H9 (cell line): ENCODE data around the gene NCCRP1. TPM values are rescaled to one million over a fixed set of nuclear protein-coding genes. Genes with fewer than 3 reads are reported as not detected.

Source experiments
- DNase-seq: peaks from one replicate; pipeline ENCODE4 v3.0.0-alpha.2; 2017
- H2AFZ ChIP-seq: one replicate; pipeline ENCODE4 v1.6.1; 2013; ENCODE audit warnings: mild to moderate bottlenecking, low read length, control low read depth, moderate library complexity
- H2AK5ac ChIP-seq: 2 replicates; pipeline ENCODE4 v1.6.1; 2013; ENCODE audit warnings: low read length, control low read depth, mixed read lengths; ENCODE audit not compliant: insufficient read length
- H2BK120ac ChIP-seq: one replicate; pipeline ENCODE4 v1.6.1; 2013; ENCODE audit warnings: low read depth, mild to moderate bottlenecking, low read length, control low read depth, inconsistent platforms; ENCODE audit not compliant: poor library complexity, severe bottlenecking
- H2BK12ac ChIP-seq: 2 replicates; pipeline ENCODE4 v1.6.1; 2013; ENCODE audit warnings: low read length, control low read depth, mixed read lengths, low read depth; ENCODE audit not compliant: insufficient read length
- H2BK15ac ChIP-seq: 2 replicates; pipeline ENCODE4 v1.6.1; 2013; ENCODE audit warnings: low read depth, low read length, control low read depth
- H2BK20ac ChIP-seq: one replicate; pipeline ENCODE4 v1.6.1; 2013; ENCODE audit warnings: low read depth, mild to moderate bottlenecking, low read length, control low read depth, inconsistent platforms; ENCODE audit not compliant: poor library complexity, severe bottlenecking
- H2BK5ac ChIP-seq: 2 replicates; pipeline ENCODE4 v1.6.1; 2013; ENCODE audit warnings: low read length, control low read depth, mixed read lengths; ENCODE audit not compliant: insufficient read length
- H3K14ac ChIP-seq: 2 replicates; pipeline ENCODE4 v1.6.1; 2013; ENCODE audit warnings: low read length, control low read depth; ENCODE audit not compliant: insufficient read depth
- H3K18ac ChIP-seq: 2 replicates; pipeline ENCODE4 v1.6.1; 2013; ENCODE audit warnings: low read depth, mild to moderate bottlenecking, mixed read lengths, low read length, control low read depth; ENCODE audit not compliant: insufficient read length
- H3K23ac ChIP-seq: 2 replicates; pipeline ENCODE4 v1.6.1; 2013; ENCODE audit warnings: low read length, control low read depth, mixed read lengths, low read depth; ENCODE audit not compliant: insufficient read length
- H3K23me2 ChIP-seq: 2 replicates; pipeline ENCODE4 v1.6.1; 2013; ENCODE audit warnings: low read depth, mild to moderate bottlenecking, mixed read lengths, low read length, control low read depth; ENCODE audit not compliant: insufficient read length, poor library complexity, severe bottlenecking
- H3K27ac ChIP-seq: 2 replicates; pipeline ENCODE4 v1.5.1; 2013; ENCODE audit warnings: low read length, control low read depth, mixed read lengths, low read depth; ENCODE audit not compliant: insufficient read length
- H3K27me3 ChIP-seq: 2 replicates; pipeline ENCODE4 v1.6.1; 2013; ENCODE audit warnings: low read length, control low read depth, inconsistent platforms; ENCODE audit not compliant: insufficient read depth
- H3K4ac ChIP-seq: 2 replicates; pipeline ENCODE4 v1.6.1; 2013; ENCODE audit warnings: low read depth, mild to moderate bottlenecking, control low read depth, inconsistent platforms, low read length, moderate library complexity
- H3K4me1 ChIP-seq: 2 replicates; pipeline ENCODE4 v1.6.1; 2013; ENCODE audit warnings: low read length, control low read depth, inconsistent platforms; ENCODE audit not compliant: insufficient read depth
- H3K4me2 ChIP-seq: 2 replicates; pipeline ENCODE4 v1.6.1; 2013; ENCODE audit warnings: low read length, control low read depth, mixed read lengths; ENCODE audit not compliant: insufficient read length, insufficient read depth
- H3K56ac ChIP-seq: 2 replicates; pipeline ENCODE4 v1.6.1; 2013; ENCODE audit warnings: low read depth, mild to moderate bottlenecking, mixed read lengths, low read length, control low read depth; ENCODE audit not compliant: insufficient read length
- H3K79me1 ChIP-seq: 2 replicates; pipeline ENCODE4 v1.6.1; 2013; ENCODE audit warnings: low read depth, mild to moderate bottlenecking, moderate library complexity, low read length, control low read depth, inconsistent platforms; ENCODE audit not compliant: insufficient read depth, poor library complexity, severe bottlenecking
- H3K79me2 ChIP-seq: 2 replicates; pipeline ENCODE4 v1.6.1; 2013; ENCODE audit warnings: low read length, control low read depth, inconsistent platforms; ENCODE audit not compliant: insufficient read depth
- H3K9ac ChIP-seq: 2 replicates; pipeline ENCODE4 v1.6.1; 2013; ENCODE audit warnings: low read length, control low read depth, mixed read lengths; ENCODE audit not compliant: insufficient read length; ENCODE audit errors: extremely low read depth
- H3K9me3 ChIP-seq: one replicate; pipeline ENCODE4 v1.6.1; 2013; ENCODE audit warnings: low read depth, low read length, inconsistent platforms; ENCODE audit not compliant: control insufficient read depth
- H3T11ph ChIP-seq: one replicate; pipeline ENCODE4 v1.6.1; 2013; ENCODE audit warnings: mild to moderate bottlenecking, low read length, control low read depth, inconsistent platforms
- H4K20me1 ChIP-seq: one replicate; pipeline ENCODE4 v1.6.1; 2013; ENCODE audit not compliant: control insufficient read depth, insufficient read length, insufficient read depth
- H4K5ac ChIP-seq: 2 replicates; pipeline ENCODE4 v1.6.1; 2013; ENCODE audit warnings: low read depth, mild to moderate bottlenecking, mixed read lengths, low read length, control low read depth; ENCODE audit not compliant: insufficient read length
- H4K8ac ChIP-seq: replicated peaks from 2 replicates; pipeline ENCODE4 v1.6.1; 2013; ENCODE audit warnings: low read length, control low read depth, mixed read lengths, low read depth; ENCODE audit not compliant: insufficient read length
- H4K91ac ChIP-seq: 2 replicates; pipeline ENCODE4 v1.6.1; 2013; ENCODE audit warnings: low read depth, mild to moderate bottlenecking, moderate library complexity, mixed read lengths, low read length, control low read depth; ENCODE audit not compliant: insufficient read length
- H3K27ac Mint-ChIP-seq, 3 experiments: 2 replicates in 2 of 3; 3 replicates in 1 of 3; pipeline ENCODE4 v1.8.0; 2020 to 2021; ENCODE audit warnings: mixed read lengths in 3 of 3, mild to moderate bottlenecking in 1 of 3, moderate library complexity in 1 of 3
- H3K27me3 Mint-ChIP-seq: 2 replicates; pipeline ENCODE4 v1.8.0; 2021; ENCODE audit warnings: low read depth, mild to moderate bottlenecking, moderate library complexity, mixed read lengths
- H3K36me3 Mint-ChIP-seq, 3 experiments: 2 replicates in 2 of 3; 3 replicates in 1 of 3; pipeline ENCODE4 v1.8.0; 2020 to 2021; ENCODE audit warnings: low read depth in 3 of 3, mixed read lengths in 3 of 3; ENCODE audit not compliant: insufficient read depth in 1 of 3
- H3K4me1 Mint-ChIP-seq, 2 experiments: 2 replicates each; pipeline ENCODE4 v1.8.0; 2020; ENCODE audit warnings: mixed read lengths in 2 of 2
- H3K4me3 Mint-ChIP-seq, 2 experiments: 2 replicates in 1 of 2; 3 replicates in 1 of 2; pipeline ENCODE4 v1.8.0; 2020 to 2021; ENCODE audit warnings: mild to moderate bottlenecking in 2 of 2, mixed read lengths in 2 of 2, moderate library complexity in 1 of 2
- H3K9me3 Mint-ChIP-seq, 2 experiments: 2 replicates in 1 of 2; 3 replicates in 1 of 2; pipeline ENCODE4 v1.8.0; 2020; ENCODE audit warnings: mild to moderate bottlenecking in 2 of 2, mixed read lengths in 2 of 2, moderate library complexity in 1 of 2
- WGBS: extraction: QIAGEN DNeasy Blood & Tissue Kit; methylation state at CpG from one replicate; pipeline ENCODE4 v1.1.7; 2013; ENCODE audit warnings: missing lambda C conversion rate, low lambda C conversion rate, mixed read lengths; ENCODE audit not compliant: insufficient read length; ENCODE audit errors: extremely low coverage; 5-methylcytosine and 5-hydroxymethylcytosine counted together
- total RNA-seq: library from RNA; stranded (reverse); gene quantifications from 2 replicates; pipeline ENCODE4 v1.2.1, GENCODE V29; 2021
- TF ChIP-seq, protein P1 (sequence below): fragments of 200-600 bp; sonication (generic); conservative IDR thresholded peaks from 3 replicates; pipeline ENCODE4 v1.8.0; 2021; ENCODE audit warnings: antibody characterized with exemption, mild to moderate bottlenecking

NCCRP1 gene
- total RNA-seq, 1 experiment from 2014 or later = 1.9 TPM

GRCh38 chr19:39186391-39186790 lies 10.4 kb upstream of the NCCRP1 start:
- no peak overlapping the region for H2BK120ac ChIP-seq
- Mint-ChIP-seq H3K4me3 (no peak overlapping the region), H3K36me3 (peaks cover 0 to 6% (median 0%) of the 10 kb centered on the region in 3 experiments; a peak in 2 of 7 replicates), H3K27me3 (peaks cover 10% of the 10 kb centered on the region), H3K27ac (no peak overlapping the region), H3K9me3 (no peaks in the 10 kb centered on the region), H3K4me1 (peaks cover 2 to 19% of the 10 kb centered on the region in 2 experiments; a peak in 2 of 4 replicates)
- no peak for DNase-seq
- no peak overlapping the region for H2BK20ac ChIP-seq
- H3K79me1 ChIP-seq = no peaks in the 10 kb centered on the region
- TF ChIP-seq, protein P1, sequence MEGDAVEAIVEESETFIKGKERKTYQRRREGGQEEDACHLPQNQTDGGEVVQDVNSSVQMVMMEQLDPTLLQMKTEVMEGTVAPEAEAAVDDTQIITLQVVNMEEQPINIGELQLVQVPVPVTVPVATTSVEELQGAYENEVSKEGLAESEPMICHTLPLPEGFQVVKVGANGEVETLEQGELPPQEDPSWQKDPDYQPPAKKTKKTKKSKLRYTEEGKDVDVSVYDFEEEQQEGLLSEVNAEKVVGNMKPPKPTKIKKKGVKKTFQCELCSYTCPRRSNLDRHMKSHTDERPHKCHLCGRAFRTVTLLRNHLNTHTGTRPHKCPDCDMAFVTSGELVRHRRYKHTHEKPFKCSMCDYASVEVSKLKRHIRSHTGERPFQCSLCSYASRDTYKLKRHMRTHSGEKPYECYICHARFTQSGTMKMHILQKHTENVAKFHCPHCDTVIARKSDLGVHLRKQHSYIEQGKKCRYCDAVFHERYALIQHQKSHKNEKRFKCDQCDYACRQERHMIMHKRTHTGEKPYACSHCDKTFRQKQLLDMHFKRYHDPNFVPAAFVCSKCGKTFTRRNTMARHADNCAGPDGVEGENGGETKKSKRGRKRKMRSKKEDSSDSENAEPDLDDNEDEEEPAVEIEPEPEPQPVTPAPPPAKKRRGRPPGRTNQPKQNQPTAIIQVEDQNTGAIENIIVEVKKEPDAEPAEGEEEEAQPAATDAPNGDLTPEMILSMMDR = no peak
- H3K27me3 ChIP-seq = no peaks in the 10 kb centered on the region
- H3K79me2 ChIP-seq = no peaks in the 10 kb centered on the region
- H2BK15ac ChIP-seq = no peak overlapping the region
- H3K23me2 ChIP-seq = no peaks in the 10 kb centered on the region
- H3K4me1 ChIP-seq = no peaks in the 10 kb centered on the region
- H4K91ac ChIP-seq = no peak overlapping the region
- H2BK12ac ChIP-seq = no peak overlapping the region
- no peak overlapping the region for H3T11ph ChIP-seq
- no peak overlapping the region for H3K56ac ChIP-seq
- H3K4ac ChIP-seq = no peak overlapping the region
- H3K4me2 ChIP-seq = no peak overlapping the region
- no peak overlapping the region for H2AFZ ChIP-seq
- no peaks in the 10 kb centered on the region for H3K9me3 ChIP-seq
- H4K8ac ChIP-seq = no peak overlapping the region
- H4K20me1 ChIP-seq = no peaks in the 10 kb centered on the region
- no peak overlapping the region for H2AK5ac ChIP-seq
- no CpG with 5 or more reads among the region's 8 CpGs for WGBS
- H3K18ac ChIP-seq = no peak overlapping the region
- no peak overlapping the region for H4K5ac ChIP-seq
- no peak overlapping the region for H3K23ac ChIP-seq
- no peak overlapping the region for H3K14ac ChIP-seq
- no peak overlapping the region for H3K9ac ChIP-seq
- no peak overlapping the region for H2BK5ac ChIP-seq
- no peak overlapping the region for H3K27ac ChIP-seq
